ENCODE measurements around the gene NDUFAB1. TPM values are rescaled to one million over a fixed set of nuclear protein-coding genes. Genes with fewer than 3 reads are reported as not detected.
A peak's percentile ranks its signal among the peaks of the same experiment; 100 is the strongest.

The NDUFAB1 gene
- total and polyA plus RNA-seq, 2 of the 13 experiments (the other 11 are each of a cell fraction or from before 2014, with no cell fraction given), result 221 to 601 TPM

- TF ChIP-seq NR2F1 (CRISPR knock-in tag; IDR thresholded peaks at IDR 0.05) (peak; percentile 14 to 41; a peak in 2 of 4 replicates), NR2C2 (CRISPR knock-in tag; IDR thresholded peaks at IDR 0.05; ENCODE audit: borderline replicate concordance) (peak; percentile 97), THAP11 (CRISPR knock-in tag; IDR thresholded peaks at IDR 0.05) (peak; percentile 94), GLI4 (CRISPR knock-in tag; IDR thresholded peaks at IDR 0.05; ENCODE audit: borderline replicate concordance) (no peak; the same call in none of the 2 replicates), SOX5 (CRISPR knock-in tag; IDR thresholded peaks at IDR 0.05; ENCODE audit: borderline replicate concordance) (peak; percentile 84), ZSCAN29 (CRISPR knock-in tag; conservative IDR thresholded peaks at IDR 0.05) (peak; percentile 42; the same call in 1 of the 2 replicates), KDM1A (CRISPR knock-in tag; IDR thresholded peaks at IDR 0.05) (peak; percentile 100), CENPX (CRISPR knock-in tag; IDR thresholded peaks at IDR 0.05) (no peak), ZNF775 (CRISPR knock-in tag; IDR thresholded peaks at IDR 0.05; ENCODE audit: borderline replicate concordance) (peak; percentile 93; the same call in 1 of the 2 replicates), TFDP1 (CRISPR knock-in tag; IDR thresholded peaks at IDR 0.05; ENCODE audit: borderline replicate concordance) (peak; percentile 70), ZNF558 (CRISPR knock-in tag; IDR thresholded peaks at IDR 0.05; ENCODE audit: borderline replicate concordance) (0 out of 2 replicates have a peak, but pooled peaks have one; percentile 1), LCORL (IDR thresholded peaks at IDR 0.05) (no peak), LCORL (CRISPR knock-in tag; IDR thresholded peaks at IDR 0.05) (peak; percentile 90), NCOA2 (CRISPR knock-in tag; IDR thresholded peaks at IDR 0.05) (peak; percentile 51; the same call in 1 of the 2 replicates), CEBPB (IDR thresholded peaks at IDR 0.05; ENCODE audit: borderline replicate concordance, low read depth, low read length) (no peak; the same call in 1 of the 2 replicates)
- TF ChIP-seq, protein P1, sequence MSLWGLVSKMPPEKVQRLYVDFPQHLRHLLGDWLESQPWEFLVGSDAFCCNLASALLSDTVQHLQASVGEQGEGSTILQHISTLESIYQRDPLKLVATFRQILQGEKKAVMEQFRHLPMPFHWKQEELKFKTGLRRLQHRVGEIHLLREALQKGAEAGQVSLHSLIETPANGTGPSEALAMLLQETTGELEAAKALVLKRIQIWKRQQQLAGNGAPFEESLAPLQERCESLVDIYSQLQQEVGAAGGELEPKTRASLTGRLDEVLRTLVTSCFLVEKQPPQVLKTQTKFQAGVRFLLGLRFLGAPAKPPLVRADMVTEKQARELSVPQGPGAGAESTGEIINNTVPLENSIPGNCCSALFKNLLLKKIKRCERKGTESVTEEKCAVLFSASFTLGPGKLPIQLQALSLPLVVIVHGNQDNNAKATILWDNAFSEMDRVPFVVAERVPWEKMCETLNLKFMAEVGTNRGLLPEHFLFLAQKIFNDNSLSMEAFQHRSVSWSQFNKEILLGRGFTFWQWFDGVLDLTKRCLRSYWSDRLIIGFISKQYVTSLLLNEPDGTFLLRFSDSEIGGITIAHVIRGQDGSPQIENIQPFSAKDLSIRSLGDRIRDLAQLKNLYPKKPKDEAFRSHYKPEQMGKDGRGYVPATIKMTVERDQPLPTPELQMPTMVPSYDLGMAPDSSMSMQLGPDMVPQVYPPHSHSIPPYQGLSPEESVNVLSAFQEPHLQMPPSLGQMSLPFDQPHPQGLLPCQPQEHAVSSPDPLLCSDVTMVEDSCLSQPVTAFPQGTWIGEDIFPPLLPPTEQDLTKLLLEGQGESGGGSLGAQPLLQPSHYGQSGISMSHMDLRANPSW (CRISPR knock-in tag; IDR thresholded peaks at IDR 0.05; ENCODE audit: borderline replicate concordance), result peak; percentile 100
- TF ChIP-seq, protein P2, sequence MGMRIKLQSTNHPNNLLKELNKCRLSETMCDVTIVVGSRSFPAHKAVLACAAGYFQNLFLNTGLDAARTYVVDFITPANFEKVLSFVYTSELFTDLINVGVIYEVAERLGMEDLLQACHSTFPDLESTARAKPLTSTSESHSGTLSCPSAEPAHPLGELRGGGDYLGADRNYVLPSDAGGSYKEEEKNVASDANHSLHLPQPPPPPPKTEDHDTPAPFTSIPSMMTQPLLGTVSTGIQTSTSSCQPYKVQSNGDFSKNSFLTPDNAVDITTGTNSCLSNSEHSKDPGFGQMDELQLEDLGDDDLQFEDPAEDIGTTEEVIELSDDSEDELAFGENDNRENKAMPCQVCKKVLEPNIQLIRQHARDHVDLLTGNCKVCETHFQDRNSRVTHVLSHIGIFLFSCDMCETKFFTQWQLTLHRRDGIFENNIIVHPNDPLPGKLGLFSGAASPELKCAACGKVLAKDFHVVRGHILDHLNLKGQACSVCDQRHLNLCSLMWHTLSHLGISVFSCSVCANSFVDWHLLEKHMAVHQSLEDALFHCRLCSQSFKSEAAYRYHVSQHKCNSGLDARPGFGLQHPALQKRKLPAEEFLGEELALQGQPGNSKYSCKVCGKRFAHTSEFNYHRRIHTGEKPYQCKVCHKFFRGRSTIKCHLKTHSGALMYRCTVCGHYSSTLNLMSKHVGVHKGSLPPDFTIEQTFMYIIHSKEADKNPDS (CRISPR knock-in tag; IDR thresholded peaks at IDR 0.05), result peak; percentile 64
- TF ChIP-seq, protein P3, sequence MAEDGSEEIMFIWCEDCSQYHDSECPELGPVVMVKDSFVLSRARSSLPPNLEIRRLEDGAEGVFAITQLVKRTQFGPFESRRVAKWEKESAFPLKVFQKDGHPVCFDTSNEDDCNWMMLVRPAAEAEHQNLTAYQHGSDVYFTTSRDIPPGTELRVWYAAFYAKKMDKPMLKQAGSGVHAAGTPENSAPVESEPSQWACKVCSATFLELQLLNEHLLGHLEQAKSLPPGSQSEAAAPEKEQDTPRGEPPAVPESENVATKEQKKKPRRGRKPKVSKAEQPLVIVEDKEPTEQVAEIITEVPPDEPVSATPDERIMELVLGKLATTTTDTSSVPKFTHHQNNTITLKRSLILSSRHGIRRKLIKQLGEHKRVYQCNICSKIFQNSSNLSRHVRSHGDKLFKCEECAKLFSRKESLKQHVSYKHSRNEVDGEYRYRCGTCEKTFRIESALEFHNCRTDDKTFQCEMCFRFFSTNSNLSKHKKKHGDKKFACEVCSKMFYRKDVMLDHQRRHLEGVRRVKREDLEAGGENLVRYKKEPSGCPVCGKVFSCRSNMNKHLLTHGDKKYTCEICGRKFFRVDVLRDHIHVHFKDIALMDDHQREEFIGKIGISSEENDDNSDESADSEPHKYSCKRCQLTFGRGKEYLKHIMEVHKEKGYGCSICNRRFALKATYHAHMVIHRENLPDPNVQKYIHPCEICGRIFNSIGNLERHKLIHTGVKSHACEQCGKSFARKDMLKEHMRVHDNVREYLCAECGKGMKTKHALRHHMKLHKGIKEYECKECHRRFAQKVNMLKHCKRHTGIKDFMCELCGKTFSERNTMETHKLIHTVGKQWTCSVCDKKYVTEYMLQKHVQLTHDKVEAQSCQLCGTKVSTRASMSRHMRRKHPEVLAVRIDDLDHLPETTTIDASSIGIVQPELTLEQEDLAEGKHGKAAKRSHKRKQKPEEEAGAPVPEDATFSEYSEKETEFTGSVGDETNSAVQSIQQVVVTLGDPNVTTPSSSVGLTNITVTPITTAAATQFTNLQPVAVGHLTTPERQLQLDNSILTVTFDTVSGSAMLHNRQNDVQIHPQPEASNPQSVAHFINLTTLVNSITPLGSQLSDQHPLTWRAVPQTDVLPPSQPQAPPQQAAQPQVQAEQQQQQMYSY (CRISPR knock-in tag; IDR thresholded peaks at IDR 0.05), result peak; percentile 76
These were observed 39.0 kb downstream of the NDUFAB1 start, which contains the start of the genes EARS2 and UBFD1 (continued) for GRCh38 chr16:23556881-23557778.

All from HepG2 (cell line).